GM18508 (cell line): ENCODE measurements around the gene CDH11.

Experiments used
- ATAC-seq: cut with Tn5 transposase; IDR thresholded peaks from one replicate; pipeline ENCODE4 v1.9.1; 2021; ENCODE audit warnings: moderate number of reproducible peaks; ENCODE audit not compliant: insufficient read depth, unreplicated experiment

The CDH11 gene

GRCh38 chr16:65042438-65043365 lies 79.2 kb downstream of the CDH11 start:
- ATAC-seq: no peak

- no peak for ATAC-seq
These were observed 80.2 kb downstream of the CDH11 start for GRCh38 chr16:65041667-65042066.

- ATAC-seq: no peak
These were observed 83.8 kb downstream of the CDH11 start for GRCh38 chr16:65038100-65038499.

GRCh38 chr16:65037556-65037955 lies 84.3 kb downstream of the CDH11 start:
- no peak for ATAC-seq

- ATAC-seq: no peak
These were observed 86.9 kb downstream of the CDH11 start for GRCh38 chr16:65034915-65035314.

- no peak for ATAC-seq
These were observed 89.5 kb downstream of the CDH11 start for GRCh38 chr16:65032387-65032786.

GRCh38 chr16:65024767-65025178 lies 97.1 kb downstream of the CDH11 start:
- no peak for ATAC-seq

- no peak for ATAC-seq
These were observed 98.1 kb downstream of the CDH11 start for GRCh38 chr16:65023802-65024201.

GRCh38 chr16:65021852-65022595 lies 99.8 kb downstream of the CDH11 start:
- no peak for ATAC-seq

- ATAC-seq: no peak
These were observed 105.1 kb downstream of the CDH11 start for GRCh38 chr16:65016754-65017153.

GRCh38 chr16:65015599-65015998 lies 106.3 kb downstream of the CDH11 start:
- no peak for ATAC-seq

- no peak for ATAC-seq
These were observed 109.5 kb downstream of the CDH11 start for GRCh38 chr16:65012357-65012756.

GRCh38 chr16:65010125-65010524 lies 111.7 kb downstream of the CDH11 start:
- no peak for ATAC-seq

- no peak for ATAC-seq
These were observed 116.2 kb downstream of the CDH11 start for GRCh38 chr16:65005696-65006095.

- no peak for ATAC-seq
These were observed 117.3 kb downstream of the CDH11 start for GRCh38 chr16:65004570-65004969.

GRCh38 chr16:65003621-65004020 lies 118.2 kb downstream of the CDH11 start:
- ATAC-seq: no peak

- no peak for ATAC-seq
These were observed 119.6 kb downstream of the CDH11 start for GRCh38 chr16:65002265-65002664.

- ATAC-seq: no peak
These were observed 121.2 kb downstream of the CDH11 start for GRCh38 chr16:65000654-65001053.

GRCh38 chr16:64997751-64998150 lies 124.1 kb downstream of the CDH11 start:
- ATAC-seq: no peak

- no peak for ATAC-seq
These were observed 124.7 kb downstream of the CDH11 start for GRCh38 chr16:64997121-64997520.

- no peak for ATAC-seq
These were observed 125.2 kb downstream of the CDH11 start for GRCh38 chr16:64996641-64997040.
